Natural killer cell (primary cell): ENCODE results near the gene STK32C. TPM values are rescaled to one million over a fixed set of nuclear protein-coding genes. Genes with fewer than 3 reads are reported as not detected.

Experiments
- ATAC-seq, 3 donors: fragments of 150-1000 bp in 2 of 3; fragments of 200-7000 bp in 1 of 3; cut with Tn5 transposase; 1 replicate in 1 of 3; 2 replicates in 2 of 3; pipeline ENCODE4 v1.10.0; 2021; ENCODE audit warnings: mild to moderate bottlenecking in 2 of 3, moderate library complexity in 2 of 3
- DNase-seq, 2 donors: peaks; one replicate each; pipeline versions ENCODE4 v3.0.0 to v3.0.0-alpha.2; 2013 to 2021; ENCODE audit warnings: mixed read lengths in 1 of 2
- H3K27ac ChIP-seq: one replicate; pipeline ENCODE4 v1.5.1; 2013; ENCODE audit warnings: mild to moderate bottlenecking, low read length
- H3K27me3 ChIP-seq: one replicate; pipeline ENCODE4 v1.6.1; 2013; ENCODE audit warnings: low read length; ENCODE audit not compliant: control insufficient read depth, insufficient read depth
- H3K36me3 ChIP-seq: one replicate; pipeline ENCODE4 v1.6.1; 2013; ENCODE audit warnings: low read length; ENCODE audit not compliant: control insufficient read depth, insufficient read depth
- H3K4me1 ChIP-seq: one replicate; pipeline ENCODE4 v1.6.1; 2013; ENCODE audit warnings: low read length; ENCODE audit not compliant: control insufficient read depth, insufficient read depth
- H3K4me3 ChIP-seq: one replicate; pipeline ENCODE4 v1.5.1; 2013; ENCODE audit warnings: low read length
- H3K9me3 ChIP-seq: one replicate; pipeline ENCODE4 v1.6.1; 2013; ENCODE audit warnings: low read length; ENCODE audit not compliant: control insufficient read depth, insufficient read depth
- H3K27ac Mint-ChIP-seq, 2 donors: one replicate each; pipeline ENCODE4 v1.8.0; 2022; ENCODE audit warnings: mild to moderate bottlenecking in 2 of 2, mixed read lengths in 2 of 2, moderate library complexity in 1 of 2
- H3K27me3 Mint-ChIP-seq, 2 donors: one replicate each; pipeline ENCODE4 v1.8.0; 2022; ENCODE audit warnings: low read depth in 2 of 2, mixed read lengths in 2 of 2
- H3K36me3 Mint-ChIP-seq: one replicate; pipeline ENCODE4 v1.8.0; 2022; ENCODE audit warnings: mixed read lengths
- H3K4me1 Mint-ChIP-seq, 2 donors: one replicate each; pipeline ENCODE4 v1.8.0; 2022; ENCODE audit warnings: mixed read lengths in 2 of 2
- H3K4me3 Mint-ChIP-seq: one replicate; pipeline ENCODE4 v1.8.0; 2022; ENCODE audit warnings: mild to moderate bottlenecking, moderate library complexity, mixed read lengths
- H3K9me3 Mint-ChIP-seq, 2 donors: one replicate each; pipeline ENCODE4 v1.8.0; 2022; ENCODE audit warnings: mixed read lengths in 2 of 2
- WGBS: methylation state at CpG from one replicate; pipeline ENCODE4 v1.1.7; 2013; ENCODE audit warnings: missing lambda C conversion rate; ENCODE audit not compliant: insufficient coverage; 5-methylcytosine and 5-hydroxymethylcytosine counted together
- intact Hi-C: fragments of 100-400 bp; cut with micrococcal nuclease; formaldehyde crosslinking; loops from one replicate; pipeline ENCODE4 v1.14.2; 2022
- total RNA-seq, 4 donors: library from RNA; stranded (reverse); fragments of 120-200 nt in 1 of 4; gene quantifications; one replicate each; pipeline versions ENCODE4 v1.2.3 to v1.2.4, GENCODE V29; 2013 to 2022
- TF ChIP-seq, protein P1 (sequence below): fragments of 200-600 bp; IDR thresholded peaks from one replicate; pipeline ENCODE4 v1.8.0; 2022; ENCODE audit warnings: antibody characterized with exemption

Gene STK32C
- total RNA-seq, 3 donors from 2014 or later (not counting 1 experiment from before 2014, with no cell fraction given): 12.7 to 22.1 (median 17.9) TPM

DNA sequence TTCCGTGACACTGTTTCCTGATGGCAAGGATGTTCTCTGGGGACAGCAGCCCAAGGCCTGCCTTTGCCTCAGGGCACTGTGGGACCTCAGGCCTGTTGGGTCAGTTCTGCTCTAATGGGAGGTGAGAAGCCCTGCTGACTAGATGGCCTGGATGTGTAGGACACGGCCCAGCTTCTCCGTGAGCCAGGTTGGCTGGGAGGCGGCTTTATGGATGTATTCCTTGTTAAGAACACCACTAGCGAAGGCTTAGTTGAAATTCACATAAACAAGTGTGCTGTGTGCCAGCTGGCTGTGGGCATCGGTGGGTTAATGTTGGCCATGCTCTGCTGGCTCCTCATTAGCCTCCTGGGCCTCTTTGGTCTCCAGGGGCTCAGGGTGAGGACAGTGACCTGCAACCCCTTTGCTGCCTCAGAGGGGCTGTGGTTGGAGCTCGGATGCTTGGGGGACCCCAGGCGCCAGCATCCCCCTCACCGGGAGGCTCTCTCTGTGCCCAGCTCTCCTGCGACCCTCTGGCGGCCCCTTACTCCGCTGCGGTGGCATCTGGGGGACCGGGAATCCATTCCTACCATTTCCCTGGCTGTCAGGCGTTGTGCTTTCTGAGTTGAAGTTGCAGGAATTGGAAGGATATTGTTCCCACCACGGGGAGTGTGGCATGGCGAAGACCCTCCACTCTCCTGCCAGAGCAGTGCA lies 143.8 kb downstream of the STK32C start:
- intact Hi-C loops: loop anchor here (10.0 kb wide), 1 partner anchor 291 kb away; no protein-coding TSS in a partner anchor
- H3K9me3 ChIP-seq: peaks cover 10% of the 10 kb centered on the region
- no peak overlapping the region for H3K4me3 ChIP-seq
- no peaks in the 10 kb centered on the region for H3K36me3 Mint-ChIP-seq
- no peak overlapping the region for H3K4me3 Mint-ChIP-seq
- no peaks in the 10 kb centered on the region for H3K27me3 ChIP-seq
- 84% methylated on average over 17 of the region's 17 CpGs for WGBS
- H3K36me3 ChIP-seq: no peaks in the 10 kb centered on the region
- H3K4me1 Mint-ChIP-seq: peaks cover 16 to 33% of the 10 kb centered on the region in 2 donors
- DNase-seq (no peak), ATAC-seq (no peak)
- H3K9me3 Mint-ChIP-seq: peaks cover 3 to 17% of the 10 kb centered on the region in 2 donors
- H3K27ac ChIP-seq: no peak overlapping the region
- peaks cover 27% of the 10 kb centered on the region for H3K4me1 ChIP-seq
- TF ChIP-seq, protein P1, sequence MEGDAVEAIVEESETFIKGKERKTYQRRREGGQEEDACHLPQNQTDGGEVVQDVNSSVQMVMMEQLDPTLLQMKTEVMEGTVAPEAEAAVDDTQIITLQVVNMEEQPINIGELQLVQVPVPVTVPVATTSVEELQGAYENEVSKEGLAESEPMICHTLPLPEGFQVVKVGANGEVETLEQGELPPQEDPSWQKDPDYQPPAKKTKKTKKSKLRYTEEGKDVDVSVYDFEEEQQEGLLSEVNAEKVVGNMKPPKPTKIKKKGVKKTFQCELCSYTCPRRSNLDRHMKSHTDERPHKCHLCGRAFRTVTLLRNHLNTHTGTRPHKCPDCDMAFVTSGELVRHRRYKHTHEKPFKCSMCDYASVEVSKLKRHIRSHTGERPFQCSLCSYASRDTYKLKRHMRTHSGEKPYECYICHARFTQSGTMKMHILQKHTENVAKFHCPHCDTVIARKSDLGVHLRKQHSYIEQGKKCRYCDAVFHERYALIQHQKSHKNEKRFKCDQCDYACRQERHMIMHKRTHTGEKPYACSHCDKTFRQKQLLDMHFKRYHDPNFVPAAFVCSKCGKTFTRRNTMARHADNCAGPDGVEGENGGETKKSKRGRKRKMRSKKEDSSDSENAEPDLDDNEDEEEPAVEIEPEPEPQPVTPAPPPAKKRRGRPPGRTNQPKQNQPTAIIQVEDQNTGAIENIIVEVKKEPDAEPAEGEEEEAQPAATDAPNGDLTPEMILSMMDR: no peak
- peak overlapping the region; percentile 30 to 45 for H3K27ac Mint-ChIP-seq
- H3K27me3 Mint-ChIP-seq: peaks cover 0 to 8% of the 10 kb centered on the region in 2 donors

DNA sequence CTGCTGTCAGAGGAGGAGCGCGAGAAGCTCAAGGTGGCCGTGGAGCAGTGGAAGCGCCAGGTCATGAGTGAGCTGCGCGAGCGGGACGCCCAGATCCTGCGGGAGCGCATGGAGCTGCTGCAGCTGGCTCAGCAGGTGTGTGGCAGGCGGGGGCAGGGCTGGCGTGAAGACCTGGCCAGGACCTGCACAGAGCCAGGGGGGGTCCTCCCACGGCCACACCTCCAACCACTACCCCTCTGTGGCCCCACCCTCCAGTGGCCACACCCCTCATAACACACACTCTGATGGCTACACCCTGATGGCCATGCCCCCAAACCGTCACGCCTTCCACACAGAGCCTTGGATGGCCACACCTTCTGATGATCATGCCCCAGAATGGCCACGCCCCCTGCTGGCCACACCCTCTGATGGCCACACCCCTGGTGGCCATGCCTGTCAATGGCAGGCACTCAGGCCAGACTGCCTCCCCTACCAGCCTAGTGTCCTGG lies 144.4 kb downstream of the STK32C start:
- peaks cover 3 to 17% of the 10 kb centered on the region in 2 donors for H3K9me3 Mint-ChIP-seq
- peak overlapping the region in 1 of 2 donors; percentile 92 for H3K27ac Mint-ChIP-seq
- peak in 1 of 2 donors; percentile 64 for DNase-seq
- peak in 2 of 3 donors; percentile 14 to 54 for ATAC-seq
- H3K36me3 ChIP-seq: no peaks in the 10 kb centered on the region
- 72% methylated on average over 16 of the region's 16 CpGs for WGBS
- H3K27ac ChIP-seq: no peak overlapping the region
- no peaks in the 10 kb centered on the region for H3K36me3 Mint-ChIP-seq
- no peaks in the 10 kb centered on the region for H3K27me3 ChIP-seq
- TF ChIP-seq, protein P1: no peak
- H3K4me1 ChIP-seq: peaks cover 32% of the 10 kb centered on the region
- peaks cover 17 to 37% of the 10 kb centered on the region in 2 donors for H3K4me1 Mint-ChIP-seq
- H3K4me3 Mint-ChIP-seq: no peak overlapping the region
- peaks cover 0 to 8% of the 10 kb centered on the region in 2 donors for H3K27me3 Mint-ChIP-seq
- no peak overlapping the region for H3K4me3 ChIP-seq
- intact Hi-C loops: loop anchor here (10.0 kb wide), 1 partner anchor 291 kb away; no protein-coding TSS in a partner anchor
- H3K9me3 ChIP-seq: peaks cover 15% of the 10 kb centered on the region

DNA sequence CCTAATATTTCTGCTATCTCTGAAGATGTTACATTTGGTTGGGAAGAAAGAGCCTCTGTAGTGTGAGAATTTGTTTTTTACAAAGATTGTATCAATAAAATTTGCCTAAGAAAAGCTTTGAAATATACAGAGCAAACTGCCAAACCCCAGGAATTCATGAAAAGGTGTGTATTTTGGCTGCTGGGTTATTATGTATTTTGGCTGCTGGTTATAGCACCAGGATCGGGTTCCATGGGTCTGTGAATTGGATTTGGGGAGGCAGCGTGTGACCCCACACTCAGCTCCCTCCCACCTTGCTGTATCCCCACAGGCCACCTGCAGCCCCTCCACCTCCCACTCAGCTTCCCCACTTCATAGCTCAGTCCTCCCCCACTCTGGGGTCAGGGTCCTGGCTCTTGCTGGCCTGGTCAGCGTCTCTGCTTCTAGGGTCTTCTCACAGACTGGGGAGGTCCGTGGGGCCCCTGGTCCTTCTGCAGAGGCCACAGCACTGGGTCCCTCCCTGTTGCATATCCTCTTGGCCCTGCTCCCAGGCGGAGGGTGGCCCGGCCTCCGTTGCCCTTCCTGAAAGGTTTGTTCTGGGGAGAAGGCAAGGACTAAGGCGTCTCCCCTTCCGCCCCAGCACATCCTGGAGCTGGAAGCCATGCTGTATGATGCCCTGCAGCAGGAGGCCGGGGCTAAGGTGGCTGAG lies 145.0 kb downstream of the STK32C start:
- intact Hi-C loops: loop anchor here (10.0 kb wide), 1 partner anchor 292 kb away; no protein-coding TSS in a partner anchor
- peaks cover 17 to 41% of the 10 kb centered on the region in 2 donors for H3K4me1 Mint-ChIP-seq
- peak overlapping the region; percentile 92 to 97 for H3K27ac Mint-ChIP-seq

More for the DNA sequence above, 145.0 kb downstream of the STK32C start:
- TF ChIP-seq, protein P1: no peak
- H3K4me3 Mint-ChIP-seq: peak overlapping the region; percentile 86
- H3K27ac ChIP-seq: peak overlapping the region; percentile 70
- H3K27me3 ChIP-seq: no peaks in the 10 kb centered on the region
- peaks cover 16% of the 10 kb centered on the region for H3K9me3 ChIP-seq
- H3K36me3 ChIP-seq: no peaks in the 10 kb centered on the region
- peaks cover 0 to 8% of the 10 kb centered on the region in 2 donors for H3K27me3 Mint-ChIP-seq
- 77% methylated on average over 9 of the region's 10 CpGs for WGBS
- peaks cover 3 to 17% of the 10 kb centered on the region in 2 donors for H3K9me3 Mint-ChIP-seq
- no peak overlapping the region for H3K4me3 ChIP-seq
- DNase-seq (no peak), ATAC-seq (no peak)
- no peaks in the 10 kb centered on the region for H3K36me3 Mint-ChIP-seq
- H3K4me1 ChIP-seq: peaks cover 35% of the 10 kb centered on the region
